ENCODE data around the gene CAD.

GRCh38 chr2:27227501-27227900 lies 10.3 kb downstream of the CAD start:
- no peak for TF ChIP-seq POLR2A (IDR thresholded peaks at IDR 0.05; ENCODE audit: extremely low read depth, insufficient read length)
- TF ChIP-seq, protein P1, sequence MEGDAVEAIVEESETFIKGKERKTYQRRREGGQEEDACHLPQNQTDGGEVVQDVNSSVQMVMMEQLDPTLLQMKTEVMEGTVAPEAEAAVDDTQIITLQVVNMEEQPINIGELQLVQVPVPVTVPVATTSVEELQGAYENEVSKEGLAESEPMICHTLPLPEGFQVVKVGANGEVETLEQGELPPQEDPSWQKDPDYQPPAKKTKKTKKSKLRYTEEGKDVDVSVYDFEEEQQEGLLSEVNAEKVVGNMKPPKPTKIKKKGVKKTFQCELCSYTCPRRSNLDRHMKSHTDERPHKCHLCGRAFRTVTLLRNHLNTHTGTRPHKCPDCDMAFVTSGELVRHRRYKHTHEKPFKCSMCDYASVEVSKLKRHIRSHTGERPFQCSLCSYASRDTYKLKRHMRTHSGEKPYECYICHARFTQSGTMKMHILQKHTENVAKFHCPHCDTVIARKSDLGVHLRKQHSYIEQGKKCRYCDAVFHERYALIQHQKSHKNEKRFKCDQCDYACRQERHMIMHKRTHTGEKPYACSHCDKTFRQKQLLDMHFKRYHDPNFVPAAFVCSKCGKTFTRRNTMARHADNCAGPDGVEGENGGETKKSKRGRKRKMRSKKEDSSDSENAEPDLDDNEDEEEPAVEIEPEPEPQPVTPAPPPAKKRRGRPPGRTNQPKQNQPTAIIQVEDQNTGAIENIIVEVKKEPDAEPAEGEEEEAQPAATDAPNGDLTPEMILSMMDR (IDR thresholded peaks at IDR 0.05; ENCODE audit: low read depth, low read length) = no peak

Measured in NB4 (cell line).